Measurements from ENCODE around the gene EPAS1.

The EPAS1 gene

GRCh38 chr2:46340740-46341420 lies 43.7 kb downstream of the EPAS1 start:
- FAIRE-seq (no peak), DNase-seq (ENCODE audit: insufficient read length, low spot score) (no peak)
- no peak for TF ChIP-seq POLR2A (IDR thresholded peaks at IDR 0.05; ENCODE audit: low read depth, low read length)

- TF ChIP-seq POLR2A (IDR thresholded peaks at IDR 0.05; ENCODE audit: low read depth, low read length), result no peak
- FAIRE-seq (no peak), DNase-seq (ENCODE audit: insufficient read length, low spot score) (no peak)
Observed at GRCh38 chr2:46342566-46343315, 45.5 kb downstream of the EPAS1 start.

- FAIRE-seq (no peak), DNase-seq (ENCODE audit: insufficient read length, low spot score) (no peak)
- TF ChIP-seq POLR2A (IDR thresholded peaks at IDR 0.05; ENCODE audit: low read depth, low read length), result no peak
Observed at GRCh38 chr2:46344706-46345105, 47.5 kb downstream of the EPAS1 start.

DNA sequence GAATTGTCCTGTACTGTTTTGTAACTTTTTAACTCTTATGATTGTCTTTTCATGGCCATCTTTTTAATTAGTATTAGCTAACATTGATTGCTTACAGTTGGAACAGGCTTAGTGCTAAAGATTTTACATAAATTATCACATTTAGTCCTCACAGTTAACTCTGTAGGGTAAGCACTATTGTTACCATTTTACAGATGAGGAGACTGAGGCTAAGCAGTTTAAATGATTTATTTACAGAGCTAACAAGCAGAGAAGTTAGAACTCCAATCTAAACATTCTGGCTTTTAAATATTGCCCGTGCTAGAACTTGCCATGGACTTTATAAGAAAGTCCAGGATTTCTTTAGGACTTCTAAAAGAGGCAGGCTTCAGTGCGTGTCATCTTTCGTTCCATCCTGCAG lies 48.6 kb downstream of the EPAS1 start:
- no peak for TF ChIP-seq POLR2A (IDR thresholded peaks at IDR 0.05; ENCODE audit: low read depth, low read length)
- FAIRE-seq (no peak), DNase-seq (ENCODE audit: insufficient read length, low spot score) (no peak)

DNA sequence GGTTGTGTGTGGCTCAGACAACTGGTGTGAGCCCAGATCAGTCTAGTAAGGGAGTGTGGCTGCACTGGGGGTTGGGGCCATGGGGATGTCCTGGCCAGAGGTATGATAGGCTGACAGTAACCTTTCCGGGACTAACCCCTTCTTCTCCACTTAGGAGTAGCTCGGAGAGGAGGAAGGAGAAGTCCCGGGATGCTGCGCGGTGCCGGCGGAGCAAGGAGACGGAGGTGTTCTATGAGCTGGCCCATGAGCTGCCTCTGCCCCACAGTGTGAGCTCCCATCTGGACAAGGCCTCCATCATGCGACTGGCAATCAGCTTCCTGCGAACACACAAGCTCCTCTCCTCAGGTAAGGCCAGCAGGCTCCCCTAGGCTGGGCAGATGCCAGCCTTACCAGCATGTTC lies 49.5 kb downstream of the EPAS1 start:
- no peak for TF ChIP-seq POLR2A (IDR thresholded peaks at IDR 0.05; ENCODE audit: low read depth, low read length)
- DNase-seq (ENCODE audit: insufficient read length, low spot score) (no peak), FAIRE-seq (no peak)

DNA sequence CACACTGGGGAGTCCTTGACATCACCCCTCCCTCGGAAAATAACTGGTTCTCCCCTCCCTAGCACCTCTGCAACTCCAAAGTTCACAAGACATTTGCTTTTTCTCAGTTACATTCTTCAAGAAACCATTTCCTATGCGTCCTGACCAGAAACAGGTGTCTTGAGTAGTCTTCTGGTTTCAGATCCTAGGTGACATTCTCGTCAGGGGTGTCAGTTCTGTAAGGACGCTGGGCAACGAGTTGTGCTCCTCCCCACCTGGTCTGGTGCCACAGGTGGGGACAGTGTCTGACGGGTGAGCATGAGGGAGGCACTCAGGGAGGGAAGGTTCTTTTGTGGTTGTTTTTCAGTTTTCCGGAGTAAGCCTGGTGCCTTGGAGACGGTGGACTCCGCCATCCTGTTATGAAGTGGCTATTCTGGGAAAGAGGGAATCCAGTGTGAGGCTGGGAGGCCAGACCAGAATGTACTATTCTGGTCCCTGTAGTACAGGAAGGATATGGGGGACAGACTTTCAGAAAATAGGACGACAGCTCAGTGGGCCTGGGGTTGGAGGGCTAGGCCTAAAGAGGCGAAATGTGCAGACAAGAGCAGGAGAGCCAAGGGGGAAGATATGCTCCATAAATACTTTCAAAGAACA lies 50.6 kb downstream of the EPAS1 start:
- DNase-seq (ENCODE audit: insufficient read length, low spot score) (no peak), FAIRE-seq (no peak)
- TF ChIP-seq POLR2A (IDR thresholded peaks at IDR 0.05; ENCODE audit: low read depth, low read length), result no peak

- no peak for DNase-seq (ENCODE audit: insufficient read length, low spot score)
- TF ChIP-seq POLR2A (IDR thresholded peaks at IDR 0.05; ENCODE audit: low read depth, low read length), result no peak
- FAIRE-seq, result no peak
Observed at GRCh38 chr2:46349115-46349547, 51.9 kb downstream of the EPAS1 start.

GRCh38 chr2:46350029-46350689 lies 53.0 kb downstream of the EPAS1 start:
- no peak for FAIRE-seq
- no peak for DNase-seq (ENCODE audit: insufficient read length, low spot score)
- TF ChIP-seq POLR2A (IDR thresholded peaks at IDR 0.05; ENCODE audit: low read depth, low read length), result no peak

DNA sequence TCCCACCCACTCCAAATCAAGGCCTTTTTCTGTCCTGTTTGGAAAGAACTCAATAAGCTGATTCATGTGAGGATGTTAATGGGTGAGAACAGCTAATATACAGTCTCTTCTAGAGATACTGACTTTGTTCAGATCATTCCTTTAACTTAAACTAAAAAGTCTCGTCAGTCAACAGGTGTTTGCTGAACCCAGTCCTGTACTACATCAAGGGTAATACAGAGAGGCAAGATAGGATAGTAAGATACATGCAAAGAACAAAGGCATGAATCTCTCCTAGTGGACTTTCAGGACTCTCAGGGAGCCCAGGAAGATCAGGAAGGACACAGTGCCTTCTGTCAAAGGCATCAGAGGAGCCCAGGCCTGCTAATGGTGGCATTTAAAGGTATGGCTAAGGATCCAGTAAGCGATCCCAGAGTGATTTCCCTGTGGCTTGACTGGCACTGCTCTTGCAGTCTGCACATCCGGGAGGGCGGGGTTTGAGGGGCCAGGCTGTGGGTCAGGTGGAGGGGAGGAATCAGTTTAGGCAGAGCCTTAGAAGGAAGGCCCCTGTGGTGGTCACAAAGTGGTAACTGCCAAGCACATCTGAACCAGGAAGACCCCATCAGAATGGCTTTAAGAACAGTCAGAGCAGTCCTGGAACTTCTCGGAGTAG lies 54.0 kb downstream of the EPAS1 start:
- FAIRE-seq (no peak), DNase-seq (ENCODE audit: insufficient read length, low spot score) (no peak)
- TF ChIP-seq POLR2A (IDR thresholded peaks at IDR 0.05; ENCODE audit: low read depth, low read length), result no peak

- FAIRE-seq (no peak), DNase-seq (ENCODE audit: insufficient read length, low spot score) (no peak)
- no peak for TF ChIP-seq POLR2A (IDR thresholded peaks at IDR 0.05; ENCODE audit: low read depth, low read length)
Observed at GRCh38 chr2:46351750-46352138, 54.5 kb downstream of the EPAS1 start.

DNA sequence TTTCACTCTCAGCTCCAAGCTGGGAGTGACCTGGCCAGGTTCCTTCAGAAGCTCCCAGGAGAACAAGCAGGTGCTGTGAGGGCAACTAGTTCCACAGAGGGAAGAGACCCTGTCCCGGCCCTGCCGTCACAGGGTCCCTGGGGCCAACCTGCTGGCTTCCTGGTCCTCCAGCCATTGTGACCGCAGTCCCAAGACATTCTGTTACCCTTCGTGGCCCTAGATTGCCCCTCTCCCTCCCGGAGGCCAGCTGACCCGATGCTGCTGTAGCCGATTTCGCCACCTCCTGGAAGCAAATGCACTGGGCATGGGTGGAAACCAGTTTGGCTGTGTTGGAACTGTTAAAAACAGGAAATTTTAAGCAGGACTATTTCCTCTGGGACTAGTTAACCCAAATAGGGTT lies 55.4 kb downstream of the EPAS1 start:
- FAIRE-seq (no peak), DNase-seq (ENCODE audit: insufficient read length, low spot score) (no peak)
- TF ChIP-seq POLR2A (IDR thresholded peaks at IDR 0.05; ENCODE audit: low read depth, low read length), result no peak

GRCh38 chr2:46353509-46353908 lies 56.3 kb downstream of the EPAS1 start:
- no peak for DNase-seq (ENCODE audit: insufficient read length, low spot score)
- FAIRE-seq, result no peak
- no peak for TF ChIP-seq POLR2A (IDR thresholded peaks at IDR 0.05; ENCODE audit: low read depth, low read length)

- FAIRE-seq (no peak), DNase-seq (ENCODE audit: insufficient read length, low spot score) (no peak)
- TF ChIP-seq POLR2A (IDR thresholded peaks at IDR 0.05; ENCODE audit: low read depth, low read length), result no peak
Observed at GRCh38 chr2:46355756-46356155, 58.5 kb downstream of the EPAS1 start.

- FAIRE-seq, result no peak
- TF ChIP-seq POLR2A (IDR thresholded peaks at IDR 0.05; ENCODE audit: low read depth, low read length), result no peak
- DNase-seq (ENCODE audit: insufficient read length, low spot score), result no peak
Observed at GRCh38 chr2:46356991-46357390, 59.8 kb downstream of the EPAS1 start.
